Heart right ventricle (tissue), 16 donors: ENCODE measurements around the gene RAB8A. TPM values are rescaled to one million over a fixed set of nuclear protein-coding genes. Genes with fewer than 3 reads are reported as not detected.

Experiments used
- ATAC-seq, 8 donors: fragments of 200-7000 bp; cut with Tn5 transposase; one replicate each; pipeline ENCODE4 v1.9.1; 2020; ENCODE audit warnings: mild to moderate bottlenecking in 8 of 8, moderate library complexity in 8 of 8, moderate number of reproducible peaks in 1 of 8
- DNase-seq, 2 donors: peaks; one replicate each; pipeline ENCODE4 v3.0.0-alpha.2; 2020
- H3K27ac ChIP-seq, 10 donors: fragments of 200-600 bp; sonication (generic) in 2 of 10; one replicate each; pipeline versions ENCODE4 v1.5.0 to v1.8.0; 2020 to 2022; ENCODE audit warnings: mild to moderate bottlenecking in 3 of 10
- H3K27me3 ChIP-seq, 7 donors: fragments of 200-600 bp; one replicate each; pipeline ENCODE4 v1.8.0; 2021 to 2022; ENCODE audit warnings: mild to moderate bottlenecking in 2 of 7
- H3K36me3 ChIP-seq, 9 donors: fragments of 200-600 bp; sonication (generic) in 1 of 9; one replicate each; pipeline versions ENCODE4 v1.5.0 to v1.8.0; 2020 to 2022; ENCODE audit warnings: mild to moderate bottlenecking in 2 of 9
- H3K4me1 ChIP-seq, 9 donors: fragments of 200-600 bp; sonication (generic) in 1 of 9; one replicate each; pipeline versions ENCODE4 v1.5.0 to v1.8.0; 2020 to 2022; ENCODE audit warnings: mild to moderate bottlenecking in 4 of 9
- H3K4me3 ChIP-seq, 10 donors: fragments of 200-600 bp; sonication (generic) in 2 of 10; one replicate each; pipeline versions ENCODE4 v1.5.0 to v1.8.0; 2020 to 2022; ENCODE audit warnings: mild to moderate bottlenecking in 7 of 10, moderate library complexity in 2 of 10
- H3K9me3 ChIP-seq, 11 donors: fragments of 200-600 bp in 10 of 11; sonication (generic) in 2 of 11; one replicate each; pipeline versions ENCODE4 v1.5.0 to v1.8.0; 2013 to 2022; ENCODE audit warnings: mild to moderate bottlenecking in 2 of 11, control low read depth in 1 of 11, moderate library complexity in 1 of 11
- WGBS, 2 donors: extraction: QIAGEN DNeasy Blood & Tissue Kit; methylation state at CpG; one replicate each; pipeline ENCODE4 v1.1.7; 2013; ENCODE audit warnings: inconsistent platforms in 1 of 2; 5-methylcytosine and 5-hydroxymethylcytosine counted together
- intact Hi-C, 10 donors: fragments of 100-400 bp; cut with DNase I; formaldehyde crosslinking; loops; one replicate each; pipeline versions ENCODE4 v1.11.1 to v1.14.2; 2022
- polyA plus RNA-seq, 2 donors: library from polyadenylated mRNA; stranded (reverse); fragments of 200-250 nt; gene quantifications; one replicate each; pipeline ENCODE4 v1.2.3, GENCODE V29; 2013
- total RNA-seq, 10 donors: library from RNA; stranded (reverse); fragmentation: NEBNext Ultra II Directional in 3 of 10; extraction: Animal tissue kit (Norgen Biotek cat#: 25700) in 3 of 10; gene quantifications; one replicate each; pipeline versions ENCODE4 v1.2.1 to v1.2.4, GENCODE V29; 2021 to 2023
- TF ChIP-seq, protein P1 (sequence below), 9 donors: fragments of 200-600 bp; sonication (generic) in 2 of 9; IDR thresholded peaks; one replicate each; pipeline versions ENCODE4 v1.5.0 to v1.8.0; 2021 to 2022; ENCODE audit warnings: antibody characterized with exemption in 9 of 9, mild to moderate bottlenecking in 5 of 9, moderate library complexity in 1 of 9
- donor health status: Arrhythmogenic right ventricular cardiomyopathy.
- donor health status: ischemic (EF 13 %, LVEDD 7.1; RV severe dilation, severe dysfunction).
- donor health status: healthy with polysubstance abuse.
- donor health status: DM: no; HTN: yes; CAD: no.
- donor health status: DM: no; HTN: no; CAD: no.
- donor health status: ischemic (EF 25% LVEDD 6.9; RV normal size, moderate dysfunction).
- donor health status: ischemic (EF 25% LVEDD 5.7; RV mildly dilated, moderate dysfunction).
- donor health status: healthy.
- donor health status: DM: yes; HTN: yes; CAD: no.
- donor health status: Ischemic cardiomyopathy.
- donor health status: ischemic (EF 35%, LVEDD 5.7; RV mildly dilated, moderate dysfunction).
- donor health status: nonischemic (EF 11% LVEDD 7.7; RV severe dilation, severe dysfunction).
- donor health status: DM: yes; HTN: yes; CAD: no.
- donor health status: PGD.
- donor health status: ischemic (EF 29% LVEDD 5.4; RV normal size, mild dysfunction).
- donor health status: nonischemic (EF 23%, LVEDD 6.1; RV moderate dilation, normal function).

The RAB8A gene
- total and polyA plus RNA-seq, 12 donors, result 12.1 to 47.4 (median 19.5) TPM

DNA sequence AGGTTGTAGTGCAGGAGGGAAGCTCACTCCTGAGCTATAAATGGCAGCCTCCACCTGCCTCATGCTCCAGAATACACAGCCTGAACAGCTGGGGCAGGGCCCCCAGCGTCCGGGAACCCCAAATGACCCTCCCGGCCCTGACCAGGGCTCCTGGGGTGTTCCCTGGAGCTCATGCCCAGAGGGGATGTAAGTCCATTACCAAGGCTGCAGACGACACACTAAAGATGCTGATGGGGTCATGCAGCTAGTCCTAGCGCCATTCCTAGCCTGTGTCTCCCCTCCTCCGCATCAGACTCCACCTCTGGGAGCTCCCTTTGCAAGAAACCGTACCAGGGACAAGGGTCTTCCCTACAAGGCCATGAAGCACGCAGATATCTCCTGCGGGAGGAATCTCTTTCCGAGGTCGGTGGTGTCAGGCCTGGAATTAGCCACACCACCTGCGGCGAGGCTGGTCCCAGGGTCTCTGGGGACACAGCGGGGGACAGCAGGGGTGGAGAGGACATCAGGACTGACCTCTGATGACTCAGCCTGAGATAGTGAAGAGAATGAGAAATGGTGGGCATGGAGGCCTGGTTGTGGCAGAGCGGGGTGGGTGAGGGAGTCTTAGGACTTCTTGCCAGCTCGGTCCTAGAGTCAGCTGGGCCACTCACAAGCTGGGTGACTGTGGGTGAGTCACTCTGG lies 47.3 kb upstream of the RAB8A start:
- intact Hi-C loops, result loop anchor here in 2 of 10 donors (10.0 kb wide), 1 partner anchor 50 kb away; the partner anchor contains the start of gene RAB8A (in 2 of the 2)
- no peak overlapping the region for H3K27ac ChIP-seq
- 74 to 77% methylated on average over 16 of the region's 16 CpGs for WGBS, 2 donors
- H3K4me1 ChIP-seq, result peaks cover 0 to 25% (median 8%) of the 10 kb centered on the region in 9 donors
- ATAC-seq (no peak), DNase-seq (no peak)
- no peaks in the 10 kb centered on the region for H3K27me3 ChIP-seq
- no peaks in the 10 kb centered on the region for H3K36me3 ChIP-seq
- H3K4me3 ChIP-seq, result no peak overlapping the region
- TF ChIP-seq, protein P1, sequence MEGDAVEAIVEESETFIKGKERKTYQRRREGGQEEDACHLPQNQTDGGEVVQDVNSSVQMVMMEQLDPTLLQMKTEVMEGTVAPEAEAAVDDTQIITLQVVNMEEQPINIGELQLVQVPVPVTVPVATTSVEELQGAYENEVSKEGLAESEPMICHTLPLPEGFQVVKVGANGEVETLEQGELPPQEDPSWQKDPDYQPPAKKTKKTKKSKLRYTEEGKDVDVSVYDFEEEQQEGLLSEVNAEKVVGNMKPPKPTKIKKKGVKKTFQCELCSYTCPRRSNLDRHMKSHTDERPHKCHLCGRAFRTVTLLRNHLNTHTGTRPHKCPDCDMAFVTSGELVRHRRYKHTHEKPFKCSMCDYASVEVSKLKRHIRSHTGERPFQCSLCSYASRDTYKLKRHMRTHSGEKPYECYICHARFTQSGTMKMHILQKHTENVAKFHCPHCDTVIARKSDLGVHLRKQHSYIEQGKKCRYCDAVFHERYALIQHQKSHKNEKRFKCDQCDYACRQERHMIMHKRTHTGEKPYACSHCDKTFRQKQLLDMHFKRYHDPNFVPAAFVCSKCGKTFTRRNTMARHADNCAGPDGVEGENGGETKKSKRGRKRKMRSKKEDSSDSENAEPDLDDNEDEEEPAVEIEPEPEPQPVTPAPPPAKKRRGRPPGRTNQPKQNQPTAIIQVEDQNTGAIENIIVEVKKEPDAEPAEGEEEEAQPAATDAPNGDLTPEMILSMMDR (IDR thresholded peaks at IDR 0.05), result no peak
- peaks cover 0 to 17% (median 4%) of the 10 kb centered on the region in 11 donors for H3K9me3 ChIP-seq

DNA sequence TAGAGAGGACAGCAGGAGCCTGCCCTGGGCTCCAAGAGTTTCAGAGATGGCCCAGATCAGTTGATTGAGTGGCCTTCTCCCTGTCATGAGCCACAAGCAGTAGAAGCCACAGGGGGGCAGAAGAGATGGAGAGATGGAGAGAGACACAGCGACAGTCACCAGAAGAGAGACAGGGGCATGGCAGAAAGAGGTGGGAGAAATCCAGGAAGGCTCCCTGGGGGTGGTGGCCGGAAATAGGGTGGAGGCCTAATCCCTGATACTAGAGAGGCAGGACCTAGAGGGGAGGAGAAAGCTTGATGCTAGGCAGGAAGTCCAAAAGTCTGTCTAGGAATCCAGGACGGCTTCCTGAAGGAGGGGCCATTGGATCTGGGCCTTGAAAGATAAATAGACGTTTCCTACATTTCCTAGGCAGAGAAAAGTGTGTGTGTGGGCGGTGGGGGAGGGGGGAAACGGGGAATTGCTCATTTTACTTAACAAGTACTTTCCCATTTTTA lies 45.0 kb upstream of the RAB8A start:
- 34 to 44% methylated on average over 6 of the region's 6 CpGs for WGBS, 2 donors
- no peaks in the 10 kb centered on the region for H3K36me3 ChIP-seq
- peaks cover 6 to 46% (median 27%) of the 10 kb centered on the region in 9 donors for H3K4me1 ChIP-seq
- peak; percentile 8 to 54 (median 36) for ATAC-seq
- H3K4me3 ChIP-seq, result no peak overlapping the region
- H3K27me3 ChIP-seq, result no peaks in the 10 kb centered on the region
- TF ChIP-seq, protein P1 (IDR thresholded peaks at IDR 0.05), result peak in 7 of 9 donors; percentile 8 to 37 (median 22)
- peak overlapping the region in 7 of 10 donors; percentile 5 to 68 (median 40) for H3K27ac ChIP-seq
- intact Hi-C loops, result loop anchor here in 3 of 10 donors (5.0 to 10.0 kb wide), 2 partner anchors 46 to 48 kb away; partner anchors contain the start of gene RAB8A (in 3 of the 3)
- DNase-seq, result peak in 1 of 2 donors; percentile 34
- peaks cover 0 to 4% (median 0%) of the 10 kb centered on the region in 11 donors for H3K9me3 ChIP-seq

DNA sequence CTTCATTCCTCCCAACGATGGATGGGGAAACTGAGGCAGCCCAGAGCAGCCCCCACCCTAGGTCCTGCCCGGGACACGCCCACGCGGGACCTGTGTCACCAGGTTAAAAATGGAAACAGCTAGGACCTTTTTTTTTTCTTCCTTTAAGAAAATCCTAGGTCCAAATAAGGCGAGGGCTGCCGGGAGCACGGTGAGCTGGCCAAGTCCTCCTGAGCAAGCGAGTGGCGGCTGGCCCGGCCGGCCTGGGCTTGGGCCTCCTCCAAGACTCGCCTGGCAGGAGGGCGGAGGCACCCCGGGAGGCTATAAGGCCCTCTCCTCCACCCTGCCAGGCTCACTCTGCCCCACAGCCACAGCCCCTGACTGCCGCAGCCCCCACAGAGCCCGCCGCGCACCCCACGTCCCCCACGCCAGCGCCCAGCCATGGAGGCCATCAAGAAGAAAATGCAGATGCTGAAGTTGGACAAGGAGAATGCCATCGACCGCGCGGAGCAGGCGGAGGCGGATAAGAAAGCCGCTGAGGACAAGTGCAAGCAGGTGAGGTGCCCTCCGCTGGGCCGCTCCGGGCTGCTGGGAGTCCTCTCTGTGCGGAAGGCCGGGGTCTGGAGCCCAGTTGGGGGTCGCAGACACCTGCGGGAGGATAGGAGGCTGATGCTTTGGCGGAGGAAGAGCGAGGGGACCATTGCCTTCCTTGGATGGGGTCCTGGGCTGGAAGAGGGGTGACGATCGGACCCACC lies 44.3 kb upstream of the RAB8A start:
- intact Hi-C loops, result loop anchor here in 3 of 10 donors (5.0 to 10.0 kb wide), 2 partner anchors 45 to 47 kb away; partner anchors contain the start of gene RAB8A (in 3 of the 3)
- 67% methylated on average over 40 of the region's 40 CpGs for WGBS, 2 donors
- peak overlapping the region in 6 of 10 donors; percentile 10 to 39 (median 29) for H3K4me3 ChIP-seq
- H3K36me3 ChIP-seq, result no peaks in the 10 kb centered on the region
- no peaks in the 10 kb centered on the region for H3K27me3 ChIP-seq
- H3K27ac ChIP-seq, result peak overlapping the region in 7 of 10 donors; percentile 5 to 68 (median 40)
- TF ChIP-seq, protein P1 (IDR thresholded peaks at IDR 0.05), result no peak
- DNase-seq (peak; percentile 42 to 55), ATAC-seq (peak; percentile 34 to 70 (median 44))
- H3K4me1 ChIP-seq, result peaks cover 6 to 50% (median 31%) of the 10 kb centered on the region in 9 donors
- H3K9me3 ChIP-seq, result peaks cover 0 to 4% (median 0%) of the 10 kb centered on the region in 11 donors

DNA sequence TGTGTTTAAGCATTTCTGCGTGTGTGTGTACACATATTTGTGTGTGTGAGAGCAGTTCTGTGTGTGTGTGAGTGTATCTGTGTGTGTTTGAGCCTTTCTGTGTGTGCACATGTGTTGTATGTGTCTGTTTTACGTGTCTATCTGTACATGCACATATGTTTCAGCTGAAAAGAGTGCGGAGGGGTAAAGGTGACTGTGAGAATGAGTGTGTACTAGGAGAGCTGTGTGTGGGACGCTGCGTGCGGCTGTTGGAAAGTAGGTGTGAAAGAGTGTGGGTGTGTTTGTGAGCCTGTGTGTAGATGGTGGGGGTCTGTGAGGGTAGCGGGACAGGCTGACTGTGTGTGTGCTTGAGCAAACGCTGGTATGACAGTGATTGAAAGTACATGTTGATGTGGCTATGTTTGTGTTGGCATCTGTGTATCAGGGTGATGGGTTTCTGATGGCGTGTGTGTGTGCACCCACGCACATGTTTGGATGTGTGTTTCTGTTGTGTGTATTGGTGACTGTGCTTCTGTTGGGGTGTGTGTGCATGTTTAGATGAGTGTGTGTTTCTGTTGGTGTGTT lies 42.9 kb upstream of the RAB8A start:
- TF ChIP-seq, protein P1 (IDR thresholded peaks at IDR 0.05), result no peak
- WGBS, 2 donors, result 81 to 86% methylated on average over 10 of the region's 10 CpGs

More for the DNA sequence above, 42.9 kb upstream of the RAB8A start:
- Histone ChIP-seq H3K9me3 (no peaks in the 10 kb centered on the region), H3K4me3 (peak overlapping the region in 4 of 10 donors; percentile 6 to 39 (median 22)), H3K4me1 (peaks cover 6 to 51% (median 31%) of the 10 kb centered on the region in 9 donors), H3K36me3 (no peaks in the 10 kb centered on the region), H3K27ac (no peak overlapping the region), H3K27me3 (no peaks in the 10 kb centered on the region)
- DNase-seq (no peak), ATAC-seq (no peak)
- intact Hi-C loops, result loop anchor here in 3 of 10 donors (5.0 to 10.0 kb wide), 2 partner anchors 44 to 46 kb away; partner anchors contain the start of gene RAB8A (in 3 of the 3)
